D721Med (cell line): ENCODE measurements around the gene DNAH14.
A peak's percentile ranks its signal among the peaks of the same experiment; 100 is the strongest.

ENCODE experiments used
- DNase-seq: peaks from one replicate; pipeline ENCODE4 v3.0.0; 2011; ENCODE audit warnings: low spot score; ENCODE audit not compliant: insufficient read length
- FAIRE-seq: peaks from 2 replicates; lab custom pipeline; 2011; peaks lifted over from hg19 to GRCh38; lab: Jason Lieb, UNC
- TF ChIP-seq, protein P1 (sequence below): IDR thresholded peaks from 2 replicates; pipeline ENCODE4 v1.5.1; 2012; ENCODE audit warnings: mild to moderate bottlenecking, control low read depth; ENCODE audit not compliant: insufficient read depth; ENCODE audit errors: missing control alignments

DNAH14 gene

DNA sequence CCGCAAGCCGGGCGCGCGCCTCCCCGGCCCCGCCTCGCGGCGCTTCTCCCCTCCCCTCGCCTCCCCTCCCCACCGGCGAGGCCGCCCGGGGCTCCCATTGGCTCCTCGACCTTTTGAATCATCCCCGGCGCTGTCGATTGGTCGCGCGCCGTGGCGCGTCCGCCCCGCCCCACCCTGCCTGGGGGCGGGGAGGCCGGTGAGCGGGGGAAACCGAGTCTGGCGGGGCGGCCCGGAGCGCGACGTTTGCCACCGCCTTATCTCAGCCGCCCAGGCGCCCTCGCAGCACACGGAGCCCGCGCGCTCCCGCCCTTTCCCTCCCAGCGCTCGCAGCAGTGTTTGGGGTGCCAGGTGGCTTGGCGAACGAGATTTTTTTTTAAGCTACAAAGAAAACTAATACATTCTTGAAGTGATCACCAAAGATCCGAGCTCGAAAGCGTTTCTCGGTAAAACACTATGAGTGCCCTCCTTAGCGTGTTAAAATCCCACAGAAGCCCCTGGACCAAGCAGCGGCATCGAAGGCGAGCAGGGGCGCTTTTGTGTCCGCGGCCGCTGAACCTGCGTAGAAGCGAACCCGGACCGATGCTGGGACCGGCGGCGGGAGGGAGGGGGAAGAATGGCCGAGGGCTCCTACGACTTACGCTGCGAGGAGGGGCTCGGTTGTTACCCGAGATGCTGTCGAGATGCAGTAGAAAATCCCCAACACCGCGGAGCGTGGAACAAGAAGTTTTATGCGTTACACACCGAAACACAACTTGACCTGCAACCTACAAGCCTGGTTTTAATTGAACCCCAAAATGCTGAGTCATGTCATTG is 498.8 kb downstream of the DNAH14 start:
- peak; percentile 95 for DNase-seq
- FAIRE-seq: no peak
- TF ChIP-seq, protein P1, sequence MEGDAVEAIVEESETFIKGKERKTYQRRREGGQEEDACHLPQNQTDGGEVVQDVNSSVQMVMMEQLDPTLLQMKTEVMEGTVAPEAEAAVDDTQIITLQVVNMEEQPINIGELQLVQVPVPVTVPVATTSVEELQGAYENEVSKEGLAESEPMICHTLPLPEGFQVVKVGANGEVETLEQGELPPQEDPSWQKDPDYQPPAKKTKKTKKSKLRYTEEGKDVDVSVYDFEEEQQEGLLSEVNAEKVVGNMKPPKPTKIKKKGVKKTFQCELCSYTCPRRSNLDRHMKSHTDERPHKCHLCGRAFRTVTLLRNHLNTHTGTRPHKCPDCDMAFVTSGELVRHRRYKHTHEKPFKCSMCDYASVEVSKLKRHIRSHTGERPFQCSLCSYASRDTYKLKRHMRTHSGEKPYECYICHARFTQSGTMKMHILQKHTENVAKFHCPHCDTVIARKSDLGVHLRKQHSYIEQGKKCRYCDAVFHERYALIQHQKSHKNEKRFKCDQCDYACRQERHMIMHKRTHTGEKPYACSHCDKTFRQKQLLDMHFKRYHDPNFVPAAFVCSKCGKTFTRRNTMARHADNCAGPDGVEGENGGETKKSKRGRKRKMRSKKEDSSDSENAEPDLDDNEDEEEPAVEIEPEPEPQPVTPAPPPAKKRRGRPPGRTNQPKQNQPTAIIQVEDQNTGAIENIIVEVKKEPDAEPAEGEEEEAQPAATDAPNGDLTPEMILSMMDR: no peak

DNA sequence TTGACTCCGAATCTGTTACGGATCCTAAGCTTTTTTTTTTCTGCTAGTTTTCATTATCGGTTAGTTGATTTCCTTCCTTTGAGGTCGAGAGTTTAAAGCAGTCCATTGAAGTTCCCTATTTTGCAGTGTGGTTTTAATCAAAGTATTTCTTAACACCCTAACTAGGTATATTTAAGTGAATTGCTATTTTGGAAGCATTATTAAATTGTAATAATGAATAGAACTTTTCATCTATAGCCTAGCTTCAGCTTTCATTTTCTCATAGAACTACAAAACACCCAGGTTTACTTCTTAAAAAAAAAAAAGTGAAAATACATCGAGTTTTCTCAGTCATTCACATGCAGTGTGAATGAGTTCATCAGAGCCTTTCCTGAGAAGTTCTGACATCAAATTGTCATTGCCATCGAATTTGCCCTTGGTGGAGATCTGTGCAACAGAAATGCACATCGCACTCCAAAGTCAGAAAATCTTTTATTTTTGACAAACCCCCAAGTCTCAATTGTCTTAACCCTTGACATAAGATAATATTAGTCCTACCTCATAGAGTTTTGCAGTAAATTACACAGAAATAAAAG is 499.5 kb downstream of the DNAH14 start:
- TF ChIP-seq, protein P1: no peak
- DNase-seq: no peak
- no peak for FAIRE-seq

DNA sequence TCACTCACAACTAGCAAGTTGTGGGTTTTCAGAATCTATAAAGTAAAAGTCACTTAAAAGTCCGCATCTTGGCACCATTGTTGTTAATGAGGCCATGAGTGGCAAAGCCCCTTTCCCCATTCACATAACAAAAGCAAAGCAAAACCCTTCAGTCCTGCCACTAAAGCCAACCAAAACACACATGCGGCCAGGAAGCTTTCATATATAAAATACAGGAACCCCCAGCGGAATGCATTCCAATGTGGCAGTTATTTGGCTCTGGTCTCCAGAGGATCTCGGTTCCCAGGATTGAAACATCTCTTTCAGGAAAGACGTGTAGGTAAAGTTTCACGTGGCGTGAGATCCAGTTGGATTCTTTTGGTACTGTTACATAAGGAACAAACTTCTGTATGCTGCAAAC is 500.8 kb downstream of the DNAH14 start:
- FAIRE-seq (no peak), DNase-seq (no peak)
- TF ChIP-seq, protein P1: no peak

DNA sequence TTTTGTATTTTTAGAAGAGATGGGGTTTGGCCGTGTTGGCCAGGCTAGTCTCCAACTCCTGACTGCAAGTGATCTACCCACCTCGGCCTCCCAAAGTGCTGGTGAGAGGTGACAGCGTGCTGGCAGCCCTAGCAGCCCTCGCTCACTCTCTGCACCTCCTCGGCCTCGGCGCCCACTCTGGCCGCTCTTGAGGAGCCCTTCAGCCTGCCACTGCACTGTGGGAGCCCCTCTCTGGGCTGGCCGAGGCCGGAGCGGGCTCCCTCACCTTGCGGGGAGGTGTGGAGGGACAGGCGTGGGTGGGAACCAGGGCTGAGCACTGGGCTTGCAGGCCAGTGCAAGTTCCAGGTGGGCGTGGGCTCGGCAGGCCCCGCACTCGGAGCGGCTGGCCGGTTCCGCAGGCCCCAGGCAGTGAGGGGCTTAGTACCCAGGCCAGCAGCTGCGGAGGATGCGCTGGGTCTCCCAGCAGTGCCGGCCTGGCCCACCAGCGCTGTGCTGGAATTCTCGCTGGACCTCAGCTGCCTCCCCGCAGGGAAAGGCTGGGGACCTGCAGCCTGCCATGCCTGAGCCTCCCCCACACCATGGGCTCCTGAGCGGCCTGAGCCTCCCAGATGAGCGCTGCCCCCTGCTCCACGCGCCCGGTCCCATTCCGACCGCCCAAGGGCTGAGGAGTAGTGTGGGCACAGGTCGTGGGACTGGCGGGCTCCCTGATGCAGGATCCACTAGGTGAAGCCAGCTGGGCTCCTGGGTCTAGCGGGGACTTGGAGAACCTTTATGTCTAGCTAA is 501.8 kb downstream of the DNAH14 start:
- DNase-seq: no peak
- FAIRE-seq: no peak
- TF ChIP-seq, protein P1: no peak

DNA sequence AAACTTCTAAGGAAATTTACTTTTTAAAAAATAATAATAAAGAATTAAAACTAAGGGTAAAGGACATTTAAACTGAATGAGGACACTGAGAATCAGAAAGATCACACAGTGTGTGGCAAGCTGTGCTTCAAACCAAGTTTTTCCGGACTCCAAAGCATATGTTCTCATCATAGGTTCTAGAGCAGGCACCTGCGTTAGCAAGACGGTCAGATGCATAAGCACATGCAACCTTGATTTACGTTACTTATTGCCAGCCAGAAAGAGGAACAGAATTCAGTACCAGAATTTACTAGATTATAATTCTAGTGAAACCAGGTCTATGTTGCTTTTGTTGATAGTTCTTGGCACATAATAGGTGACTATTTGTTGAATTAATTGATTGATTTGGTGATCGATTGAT is 504.6 kb downstream of the DNAH14 start:
- TF ChIP-seq, protein P1: no peak
- DNase-seq: no peak
- FAIRE-seq: no peak

DNA sequence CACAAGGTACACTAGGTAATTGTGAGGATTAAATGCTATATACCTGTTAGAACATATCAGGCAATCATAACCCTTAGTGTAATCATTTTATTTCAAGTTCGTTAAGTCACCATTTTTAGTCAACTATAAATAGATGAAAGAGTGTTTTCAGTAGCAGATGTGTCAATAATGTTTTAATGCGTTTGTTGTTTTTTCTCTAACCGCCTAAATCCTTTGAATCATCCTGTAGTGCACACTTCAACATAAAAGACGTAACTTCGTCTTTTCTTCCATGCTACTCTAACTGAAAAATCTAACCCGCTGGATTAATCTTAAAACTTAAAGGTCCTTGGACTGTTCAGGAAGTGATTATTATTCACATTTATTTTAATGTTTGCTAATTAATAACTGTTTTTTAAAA is 505.6 kb downstream of the DNAH14 start:
- TF ChIP-seq, protein P1: no peak
- FAIRE-seq (peak; percentile 11), DNase-seq (no peak)
